Germinal center (tissue), 1 donor: ENCODE results near the gene MIB1.
"Not testable (repeated sequence)": the region's sequence is repeated elsewhere in the genome, so short reads cannot be mapped to it uniquely, and the experiment has no call there.

ENCODE experiments used
- DNase-seq: peaks from one replicate; pipeline ENCODE4 v3.0.0; 2012; ENCODE audit warnings: mixed read lengths, low spot score

Gene MIB1

DNA sequence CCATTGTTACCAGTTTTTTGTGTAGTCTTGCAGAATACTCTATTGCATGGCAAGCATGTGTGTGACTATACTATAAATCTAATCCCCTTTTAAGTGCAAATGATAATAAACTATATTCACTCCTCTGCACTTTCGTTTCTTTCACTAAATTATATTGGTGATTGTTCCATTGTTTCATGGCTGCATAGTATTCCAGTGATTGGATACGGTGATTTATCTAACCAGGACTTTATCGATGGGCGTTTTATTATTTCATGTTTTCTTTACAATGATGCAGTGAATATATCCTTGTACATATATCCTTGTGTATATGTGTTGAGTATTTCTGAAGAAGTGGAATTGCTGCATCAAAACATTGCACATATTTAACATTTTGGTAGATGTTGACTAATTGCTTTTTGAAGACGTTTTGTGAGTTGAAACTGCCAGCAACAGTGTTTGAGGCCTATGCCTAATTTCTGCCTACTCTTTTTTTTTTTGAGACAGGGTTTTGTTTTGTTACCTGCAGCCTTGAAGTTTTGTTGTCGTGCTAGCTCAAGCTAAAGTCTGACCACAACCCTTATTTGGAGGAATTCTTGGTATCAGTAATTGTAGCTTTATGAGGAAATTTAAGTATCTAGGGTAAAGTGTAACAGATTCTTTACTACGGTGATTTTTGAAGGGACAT lies 2.7 kb downstream of the MIB1 start:
- DNase-seq = no peak

DNA sequence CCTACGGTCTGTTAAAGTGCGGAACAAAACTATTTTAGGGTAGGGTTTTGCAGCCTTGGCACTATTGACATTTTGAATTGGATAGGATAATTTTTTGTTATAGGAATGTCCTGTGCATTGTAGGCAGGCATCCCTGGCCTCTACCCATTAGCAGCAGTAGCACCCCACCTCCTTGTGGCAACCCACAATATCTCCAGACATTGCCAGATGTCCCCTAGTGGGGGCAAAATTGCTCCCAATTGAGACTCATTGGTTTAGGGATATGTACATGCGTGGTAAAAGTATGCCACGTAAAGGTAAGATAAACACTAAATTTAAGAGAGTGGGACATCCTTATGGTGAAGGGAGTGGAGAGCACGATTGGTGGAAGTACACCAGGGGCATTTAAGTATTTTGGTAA lies 4.6 kb downstream of the MIB1 start:
- no peak for DNase-seq

GRCh38 chr18:21747268-21747667 lies 6.7 kb downstream of the MIB1 start:
- no peak for DNase-seq

DNA sequence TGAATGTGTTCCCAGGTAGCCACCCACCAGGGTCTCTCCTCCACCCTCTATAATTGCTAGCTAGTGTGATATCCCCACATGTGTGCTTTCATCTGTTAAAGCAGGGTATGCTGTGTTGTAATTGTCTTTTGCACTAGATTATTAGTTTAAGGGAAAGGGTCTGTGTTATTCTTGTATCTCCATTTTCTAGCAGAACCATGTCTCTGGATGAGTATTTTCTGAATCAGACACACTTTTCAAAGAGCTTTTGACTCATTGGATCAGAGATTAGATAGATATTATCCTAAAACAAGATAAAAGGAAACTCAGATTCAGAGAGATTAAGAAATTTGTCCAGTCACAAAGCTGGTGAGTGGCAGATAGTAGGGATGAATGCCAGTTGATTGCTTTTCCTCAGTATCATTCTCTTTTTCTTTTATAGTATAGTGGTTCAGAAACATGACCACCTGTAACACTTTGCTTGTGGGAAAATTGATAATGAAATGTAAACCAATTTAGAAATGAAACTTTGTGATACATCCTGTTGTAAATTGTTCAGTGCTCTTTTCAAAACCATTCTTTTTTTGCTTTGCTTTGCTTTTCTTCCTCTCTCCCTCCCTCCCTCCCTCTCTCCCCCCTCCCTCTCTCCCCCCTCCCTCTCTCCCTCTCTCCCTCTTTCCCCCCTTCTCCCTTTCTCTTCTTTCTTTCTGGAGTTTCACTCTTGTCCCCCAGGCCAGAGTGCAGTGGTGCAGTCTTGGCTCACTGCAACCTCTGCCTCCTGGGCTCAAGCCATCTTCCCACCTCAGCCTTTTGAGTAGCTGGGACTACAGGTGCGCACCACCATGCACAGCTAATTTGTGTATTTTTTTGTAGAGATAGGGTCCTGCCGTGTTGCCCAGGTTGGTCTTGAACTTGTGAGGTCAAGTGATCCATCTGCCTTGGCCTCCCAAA lies 7.4 kb downstream of the MIB1 start:
- no peak for DNase-seq

DNA sequence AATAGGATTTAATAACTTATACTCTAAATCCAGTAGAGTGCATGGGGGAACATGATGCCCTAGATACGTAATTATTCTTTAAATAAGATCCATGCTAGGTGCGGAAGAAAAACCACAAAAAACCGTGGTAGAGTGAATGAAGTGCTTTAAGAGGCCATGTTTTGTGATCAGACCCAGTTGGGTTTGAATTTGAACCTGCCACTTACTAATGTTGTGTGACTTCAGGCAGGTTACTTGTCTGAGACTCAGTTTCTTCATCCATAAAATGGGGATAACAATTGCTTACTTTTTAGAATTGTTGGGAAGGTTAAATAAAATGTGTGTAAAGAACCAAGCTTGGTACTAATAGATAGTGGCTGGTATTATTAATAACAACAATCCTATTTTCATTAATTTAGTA lies 17.2 kb downstream of the MIB1 start:
- no peak for DNase-seq

- no peak for DNase-seq
Observed at GRCh38 chr18:21759836-21760235, 19.2 kb downstream of the MIB1 start.

DNA sequence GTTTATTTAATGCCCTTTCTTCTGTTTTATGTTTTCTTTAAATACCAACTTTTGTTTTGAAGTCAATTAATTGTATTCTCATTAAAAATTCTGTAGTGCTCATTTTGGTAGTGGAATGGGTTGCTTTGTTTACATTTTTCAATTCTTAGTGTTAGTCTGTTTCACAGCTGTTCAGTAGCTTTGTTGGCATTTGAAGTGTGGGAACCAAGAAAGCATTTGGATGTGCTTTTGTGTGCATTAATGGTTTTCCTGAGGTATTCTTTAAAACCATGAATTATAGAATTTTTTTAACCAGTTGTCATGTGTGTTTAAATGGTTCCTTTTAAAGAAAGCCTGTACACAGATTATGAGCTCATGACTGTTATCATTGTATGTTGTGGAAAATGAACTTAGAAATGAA lies 19.7 kb downstream of the MIB1 start:
- no peak for DNase-seq

GRCh38 chr18:21761471-21762115 lies 21.0 kb downstream of the MIB1 start:
- no peak for DNase-seq

- no peak for DNase-seq
Observed at GRCh38 chr18:21762181-21762772, 21.7 kb downstream of the MIB1 start.

DNA sequence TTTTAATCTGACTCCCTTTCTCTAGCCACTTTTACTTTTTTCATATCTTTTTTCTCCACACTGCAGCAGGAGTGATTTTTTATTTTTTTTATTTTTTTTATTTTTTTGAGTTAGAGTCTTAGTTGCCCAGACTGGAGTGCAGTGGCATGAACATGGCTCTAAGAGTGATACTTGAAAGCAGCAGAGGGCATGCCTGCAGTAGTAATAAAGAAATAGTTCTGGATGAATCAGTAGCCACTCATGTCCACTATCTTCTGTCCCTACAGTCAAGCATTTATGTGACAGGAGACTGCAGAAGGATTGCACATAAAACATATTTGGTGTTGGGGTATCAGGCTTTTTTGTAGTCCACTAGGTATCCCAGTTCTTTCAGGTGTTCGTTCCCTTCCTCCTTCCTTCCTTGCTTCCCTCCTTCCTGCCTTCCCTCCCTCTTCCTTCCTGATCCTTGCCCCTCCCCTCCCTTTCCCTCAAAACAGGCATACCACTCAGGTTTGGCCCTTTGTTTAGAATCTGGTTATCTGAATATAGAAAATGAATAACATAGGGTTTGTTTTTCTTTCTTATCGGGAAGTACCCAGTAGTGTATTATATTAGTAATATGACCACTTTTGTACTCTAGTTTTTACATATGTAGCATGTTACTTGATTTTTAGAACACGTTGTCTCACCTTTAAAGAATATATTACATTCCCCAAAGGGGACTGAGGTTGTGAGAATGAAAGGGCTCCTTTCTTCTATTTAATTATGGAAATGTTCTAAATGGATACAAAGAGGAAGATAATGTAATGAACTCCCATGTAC lies 23.5 kb downstream of the MIB1 start:
- DNase-seq = no peak

DNA sequence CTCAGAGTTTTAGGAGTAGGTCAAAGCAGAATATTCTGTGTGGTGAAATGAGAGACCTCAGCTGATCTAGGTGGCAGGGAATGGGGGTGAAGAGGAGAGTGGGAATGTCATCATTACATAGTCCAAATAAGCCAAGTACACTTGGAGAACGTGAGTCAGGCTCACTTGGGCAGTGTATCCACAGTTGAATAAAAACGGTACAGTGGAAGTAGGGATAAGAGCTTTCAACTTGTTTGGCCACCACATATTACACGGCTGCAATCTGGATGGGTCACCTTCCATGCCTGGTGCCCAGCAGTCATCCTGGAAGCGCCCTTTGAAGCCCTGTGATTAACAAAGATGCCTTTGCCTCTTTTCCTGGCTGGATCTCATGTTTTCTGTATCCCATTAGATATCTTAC lies 28.6 kb downstream of the MIB1 start:
- no peak for DNase-seq

GRCh38 chr18:21774722-21775121 lies 34.1 kb downstream of the MIB1 start:
- no peak for DNase-seq

- no peak for DNase-seq
Observed at GRCh38 chr18:21777814-21778213, 37.2 kb downstream of the MIB1 start.

DNA sequence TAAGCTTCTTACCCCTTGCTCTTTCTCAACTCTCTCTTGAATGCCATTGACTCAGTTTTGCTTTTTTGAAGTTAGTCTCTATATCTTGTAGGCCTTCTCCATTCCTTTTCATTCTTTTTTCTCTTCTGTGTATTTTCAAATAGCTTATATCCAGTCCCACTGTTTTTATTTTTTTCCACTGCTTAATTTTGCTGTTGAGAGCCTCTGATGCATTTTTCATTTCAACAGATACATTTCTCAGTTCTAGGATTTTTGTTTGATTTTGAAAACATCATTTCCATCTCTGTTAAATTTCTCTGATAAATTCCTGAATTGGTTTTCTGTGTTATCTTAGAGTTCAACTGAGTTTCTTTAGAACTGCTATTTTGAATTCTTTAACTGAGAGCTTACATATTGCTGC lies 45.9 kb downstream of the MIB1 start:
- DNase-seq = no peak

DNA sequence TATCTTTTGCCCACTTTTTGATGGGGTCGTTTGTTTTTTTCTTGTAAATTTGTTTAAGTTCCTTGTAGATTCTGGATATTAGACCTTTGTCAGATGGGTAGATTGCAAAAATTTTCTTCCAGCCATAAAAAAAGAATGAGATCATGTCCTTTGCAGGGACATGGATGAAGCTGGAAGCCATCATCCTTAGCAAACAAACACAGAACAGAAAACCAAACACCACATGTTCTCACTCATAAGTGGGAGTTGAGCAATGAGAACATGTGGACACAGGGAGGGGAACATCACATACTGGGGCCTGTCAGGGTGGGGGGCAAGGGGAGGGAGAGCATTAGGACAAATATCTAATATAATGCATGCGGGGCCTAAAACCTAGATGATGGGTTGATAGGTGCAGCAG lies 55.5 kb downstream of the MIB1 start:
- not testable (repeated sequence) for DNase-seq

- no peak for DNase-seq
Observed at GRCh38 chr18:21798126-21798525, 57.5 kb downstream of the MIB1 start.

DNA sequence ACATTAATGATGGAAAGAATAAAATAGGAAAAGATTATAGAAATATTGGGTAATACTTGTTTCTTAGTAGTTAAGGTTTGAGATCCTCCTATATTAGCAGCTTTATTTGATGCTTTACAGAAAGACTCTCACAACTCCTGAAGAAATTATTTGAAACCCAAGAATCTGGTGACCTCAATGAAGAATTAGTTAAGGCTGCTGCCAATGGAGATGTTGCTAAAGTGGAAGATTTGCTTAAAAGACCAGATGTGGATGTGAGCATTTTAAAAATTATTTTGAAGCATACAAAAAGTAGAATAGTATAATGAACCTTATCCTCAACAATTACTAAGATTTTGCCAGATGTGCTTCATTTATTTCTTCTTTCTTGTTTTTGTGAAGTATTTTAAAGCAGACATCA lies 59.1 kb downstream of the MIB1 start:
- no peak for DNase-seq

GRCh38 chr18:21803495-21803894 lies 62.9 kb downstream of the MIB1 start:
- no peak for DNase-seq

GRCh38 chr18:21805771-21806366 lies 65.3 kb downstream of the MIB1 start:
- DNase-seq = no peak

GRCh38 chr18:21808185-21808584 lies 67.6 kb downstream of the MIB1 start:
- DNase-seq = no peak

GRCh38 chr18:21809725-21810124 lies 69.1 kb downstream of the MIB1 start:
- no peak for DNase-seq
